Activated CD8-positive, alpha-beta T cell treated with anti-CD3 and anti-CD28 coated beads for 36 hours (primary cell): Measurements from ENCODE around the gene LIPE. TPM values are rescaled to one million over a fixed set of nuclear protein-coding genes. Genes with fewer than 3 reads are reported as not detected.

Source experiments
- ATAC-seq: fragments of 200-7000 bp; cut with Tn5 transposase; one replicate; pipeline ENCODE4 v1.10.0; 2021; ENCODE audit warnings: mild to moderate bottlenecking, moderate library complexity
- CTCF ChIA-PET: fragments of 350-600 bp; sonication (Branson Sonifier 250); formaldehyde crosslinking; loops from one replicate; lab custom pipeline; 2021; ENCODE audit warnings: antibody characterized with exemption; lab: Charles Lee
- POLR2A ChIA-PET: fragments of 350-600 bp; sonication (Branson Sonifier 250); formaldehyde crosslinking; loops from one replicate; lab custom pipeline; 2021; ENCODE audit warnings: antibody characterized with exemption; lab: Charles Lee
- DNase-seq: peaks from one replicate; pipeline ENCODE4 v3.0.0-alpha.2; 2020
- H3K27ac Mint-ChIP-seq: one replicate; pipeline ENCODE4 v1.8.0; 2021; ENCODE audit warnings: mild to moderate bottlenecking, mixed read lengths
- H3K27me3 Mint-ChIP-seq: one replicate; pipeline ENCODE4 v1.8.0; 2021; ENCODE audit warnings: mixed read lengths
- H3K36me3 Mint-ChIP-seq: one replicate; pipeline ENCODE4 v1.8.0; 2021; ENCODE audit warnings: low read depth, mixed read lengths
- H3K4me1 Mint-ChIP-seq: one replicate; pipeline ENCODE4 v1.8.0; 2021; ENCODE audit warnings: low read depth, mixed read lengths
- H3K4me3 Mint-ChIP-seq: one replicate; pipeline ENCODE4 v1.8.0; 2021; ENCODE audit warnings: mild to moderate bottlenecking, moderate library complexity, mixed read lengths
- H3K9me3 Mint-ChIP-seq: one replicate; pipeline ENCODE4 v1.8.0; 2021; ENCODE audit warnings: mixed read lengths
- CTCF ChIP-seq: fragments of 200-600 bp; IDR thresholded peaks from one replicate; pipeline ENCODE4 v1.8.0; 2022; ENCODE audit warnings: antibody characterized with exemption, mild to moderate bottlenecking
- intact Hi-C: fragments of 100-400 bp; cut with micrococcal nuclease; formaldehyde crosslinking; loops from one replicate; pipeline ENCODE4 v1.10.0; 2022
- total RNA-seq, 2 experiments: library from RNA; stranded (reverse); gene quantifications; one replicate each; pipeline ENCODE4 v1.2.3, GENCODE V29; 2021

LIPE gene
- total RNA-seq, 2 experiments from 2014 or later, result 28.4 to 34.3 TPM

- peaks cover 20% of the 10 kb centered on the region for H3K27me3 Mint-ChIP-seq
- POLR2A ChIA-PET, result interaction anchor here (3.7 kb wide), 1 partner anchor 16 kb away, joined by 9 read pairs; no protein-coding TSS in a partner anchor
- no peak for TF ChIP-seq CTCF
- DNase-seq (no peak), ATAC-seq (no peak)
- CTCF ChIA-PET, result interaction anchor here (0.6 to 2.9 kb wide), 5 partner anchors 9 to 55 kb away, joined by 3 to 13 read pairs (median 3); no protein-coding TSS in a partner anchor
- H3K9me3 Mint-ChIP-seq, result no peaks in the 10 kb centered on the region
- intact Hi-C loops, result no loop called here
- H3K4me3 Mint-ChIP-seq, result no peak overlapping the region
- no peaks in the 10 kb centered on the region for H3K36me3 Mint-ChIP-seq
- no peak overlapping the region for H3K27ac Mint-ChIP-seq
- H3K4me1 Mint-ChIP-seq, result peaks cover 12% of the 10 kb centered on the region
These were observed 47.0 kb downstream of the LIPE start for GRCh38 chr19:42380155-42380554.

GRCh38 chr19:42378225-42379215 is 48.7 kb downstream of the LIPE start:
- peak overlapping the region; percentile 45 for H3K27ac Mint-ChIP-seq
- H3K36me3 Mint-ChIP-seq, result no peaks in the 10 kb centered on the region
- TF ChIP-seq CTCF, result no peak
- H3K4me1 Mint-ChIP-seq, result peaks cover 12% of the 10 kb centered on the region
- H3K4me3 Mint-ChIP-seq, result no peak overlapping the region
- ATAC-seq, result peak; percentile 84
- ChIA-PET POLR2A (interaction anchor here (1.4 to 3.7 kb wide), 2 partner anchors 14 to 18 kb away, joined by 4 to 9 read pairs; no protein-coding TSS in a partner anchor), CTCF (interaction anchor here (1.3 to 2.9 kb wide), 2 partner anchors 22 to 270 kb away, joined by 4 to 13 read pairs; no protein-coding TSS in a partner anchor)
- peak; percentile 37 for DNase-seq
- H3K27me3 Mint-ChIP-seq, result peaks cover 20% of the 10 kb centered on the region
- no peaks in the 10 kb centered on the region for H3K9me3 Mint-ChIP-seq
- intact Hi-C loops, result no loop called here

- no peaks in the 10 kb centered on the region for H3K9me3 Mint-ChIP-seq
- no peak overlapping the region for H3K27ac Mint-ChIP-seq
- intact Hi-C loops, result no loop called here
- no peak for TF ChIP-seq CTCF
- ATAC-seq (no peak), DNase-seq (no peak)
- ChIA-PET POLR2A (no interaction called here), CTCF (no interaction called here)
- H3K27me3 Mint-ChIP-seq, result peaks cover 9% of the 10 kb centered on the region
- H3K4me3 Mint-ChIP-seq, result no peak overlapping the region
- H3K4me1 Mint-ChIP-seq, result peaks cover 12% of the 10 kb centered on the region
- H3K36me3 Mint-ChIP-seq, result no peaks in the 10 kb centered on the region
These were observed 51.0 kb downstream of the LIPE start for GRCh38 chr19:42376177-42376555.

- ATAC-seq (no peak), DNase-seq (no peak)
- intact Hi-C loops, result no loop called here
- Mint-ChIP-seq H3K4me3 (no peak overlapping the region), H3K27ac (no peak overlapping the region), H3K4me1 (peaks cover 12% of the 10 kb centered on the region), H3K27me3 (peaks cover 6% of the 10 kb centered on the region), H3K9me3 (no peaks in the 10 kb centered on the region), H3K36me3 (no peaks in the 10 kb centered on the region)
- CTCF ChIA-PET, result no interaction called here
- no peak for TF ChIP-seq CTCF
- POLR2A ChIA-PET, result no interaction called here
These were observed 51.6 kb downstream of the LIPE start for GRCh38 chr19:42375415-42376176.
